ENCODE results near the gene MMP24. TPM values are rescaled to one million over a fixed set of nuclear protein-coding genes. Genes with fewer than 3 reads are reported as not detected.
"Not testable (repeated sequence)": the region's sequence is repeated elsewhere in the genome, so short reads cannot be mapped to it uniquely, and the experiment has no call there.

MMP24 gene
- total RNA-seq, 4 donors from 2014 or later: 0.51 to 2.6 (median 2.0) TPM

GRCh38 chr20:35187584-35188190 lies 38.8 kb upstream of the MMP24 start:
- DNase-seq: no peak
- H3K27me3 ChIP-seq: no peaks in the 10 kb centered on the region
- intact Hi-C loops (cut with DNase I; ENCODE audit: low total_unique reads): no loop called here
- H3K36me3 ChIP-seq: no peaks in the 10 kb centered on the region
- H3K9me3 ChIP-seq: no peaks in the 10 kb centered on the region
- TF ChIP-seq POLR2A (IDR thresholded peaks at IDR 0.05): no peak
- TF ChIP-seq, protein P1, sequence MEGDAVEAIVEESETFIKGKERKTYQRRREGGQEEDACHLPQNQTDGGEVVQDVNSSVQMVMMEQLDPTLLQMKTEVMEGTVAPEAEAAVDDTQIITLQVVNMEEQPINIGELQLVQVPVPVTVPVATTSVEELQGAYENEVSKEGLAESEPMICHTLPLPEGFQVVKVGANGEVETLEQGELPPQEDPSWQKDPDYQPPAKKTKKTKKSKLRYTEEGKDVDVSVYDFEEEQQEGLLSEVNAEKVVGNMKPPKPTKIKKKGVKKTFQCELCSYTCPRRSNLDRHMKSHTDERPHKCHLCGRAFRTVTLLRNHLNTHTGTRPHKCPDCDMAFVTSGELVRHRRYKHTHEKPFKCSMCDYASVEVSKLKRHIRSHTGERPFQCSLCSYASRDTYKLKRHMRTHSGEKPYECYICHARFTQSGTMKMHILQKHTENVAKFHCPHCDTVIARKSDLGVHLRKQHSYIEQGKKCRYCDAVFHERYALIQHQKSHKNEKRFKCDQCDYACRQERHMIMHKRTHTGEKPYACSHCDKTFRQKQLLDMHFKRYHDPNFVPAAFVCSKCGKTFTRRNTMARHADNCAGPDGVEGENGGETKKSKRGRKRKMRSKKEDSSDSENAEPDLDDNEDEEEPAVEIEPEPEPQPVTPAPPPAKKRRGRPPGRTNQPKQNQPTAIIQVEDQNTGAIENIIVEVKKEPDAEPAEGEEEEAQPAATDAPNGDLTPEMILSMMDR (IDR thresholded peaks at IDR 0.05): no peak
- no peak overlapping the region for H3K27ac ChIP-seq
- H3K4me3 ChIP-seq: no peak overlapping the region
- H3K4me1 ChIP-seq: no peaks in the 10 kb centered on the region

DNA sequence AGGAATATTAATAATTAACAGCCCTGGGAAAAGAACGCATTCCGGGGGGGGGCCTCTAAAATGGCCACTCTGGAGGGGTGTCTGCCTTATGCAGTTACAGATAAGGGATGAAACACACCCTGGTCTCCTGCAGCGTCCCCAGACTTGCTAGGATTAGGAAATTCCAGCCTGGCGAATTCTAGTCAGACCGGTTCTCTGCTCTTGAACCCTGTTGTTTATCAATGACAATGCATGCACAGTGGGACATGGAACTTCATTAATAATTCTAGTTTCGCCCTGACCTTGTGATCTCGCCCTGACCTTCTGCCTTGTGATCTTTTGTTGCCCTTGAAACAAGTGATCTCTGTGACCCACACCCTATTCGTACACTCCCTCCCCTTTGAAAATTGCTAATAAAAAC lies 37.3 kb upstream of the MMP24 start:
- H3K27ac ChIP-seq; intact Hi-C loops (cut with DNase I; ENCODE audit: low total_unique reads); DNase-seq; H3K36me3 ChIP-seq; H3K9me3 ChIP-seq; H3K4me3 ChIP-seq; H3K4me1 ChIP-seq; H3K27me3 ChIP-seq: not testable (repeated sequence)

- no peaks in the 10 kb centered on the region for H3K27me3 ChIP-seq
- no peak overlapping the region for H3K27ac ChIP-seq
- no peak overlapping the region for H3K4me3 ChIP-seq
- no peaks in the 10 kb centered on the region for H3K9me3 ChIP-seq
- no peaks in the 10 kb centered on the region for H3K4me1 ChIP-seq
- no peaks in the 10 kb centered on the region for H3K36me3 ChIP-seq
- intact Hi-C loops (cut with DNase I; ENCODE audit: low total_unique reads): no loop called here
- no peak for DNase-seq
- TF ChIP-seq, protein P1 (IDR thresholded peaks at IDR 0.05): no peak
- TF ChIP-seq POLR2A (IDR thresholded peaks at IDR 0.05): no peak
These were observed 35.9 kb upstream of the MMP24 start for GRCh38 chr20:35190556-35190955.

DNA sequence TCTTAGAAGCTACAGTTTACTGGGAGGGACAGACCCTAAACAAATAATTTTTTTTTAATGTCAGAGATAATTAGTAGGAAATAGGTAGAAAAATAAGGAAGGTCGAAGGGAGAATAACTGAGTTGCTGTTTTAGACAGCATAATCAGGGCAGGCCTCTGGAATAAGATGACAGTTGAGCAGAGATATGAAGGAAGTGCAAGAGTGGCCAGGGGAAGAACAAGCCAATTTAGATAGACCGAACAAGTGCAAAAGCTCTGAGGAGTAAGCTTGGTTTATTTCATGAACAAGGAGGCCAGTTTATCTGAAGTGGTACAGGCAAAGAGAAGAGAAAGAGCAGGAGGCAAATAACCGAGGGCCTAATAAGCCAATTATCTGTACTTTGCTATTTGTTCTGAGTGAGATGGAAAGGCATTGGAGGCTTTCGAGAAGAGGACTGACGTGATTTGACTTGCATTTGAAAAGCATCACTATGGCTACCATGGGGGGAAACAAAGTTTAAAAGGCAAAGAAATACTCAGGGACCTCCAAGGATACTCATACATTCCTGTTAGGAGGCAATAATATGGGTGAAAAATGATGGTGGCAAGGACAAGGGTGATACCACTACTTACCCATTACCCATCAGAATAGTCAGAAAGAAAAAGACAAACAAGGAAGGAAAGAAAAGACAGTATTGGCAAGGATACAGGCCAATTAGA lies 34.9 kb upstream of the MMP24 start:
- Histone ChIP-seq H3K36me3 (no peaks in the 10 kb centered on the region), H3K27ac (no peak overlapping the region), H3K9me3 (no peaks in the 10 kb centered on the region), H3K4me3 (no peak overlapping the region), H3K4me1 (no peaks in the 10 kb centered on the region), H3K27me3 (no peaks in the 10 kb centered on the region)
- TF ChIP-seq, protein P1 (IDR thresholded peaks at IDR 0.05): no peak
- no peak for TF ChIP-seq POLR2A (IDR thresholded peaks at IDR 0.05)
- no peak for DNase-seq
- intact Hi-C loops (cut with DNase I; ENCODE audit: low total_unique reads): no loop called here

GRCh38 chr20:35192118-35192872 lies 34.2 kb upstream of the MMP24 start:
- Histone ChIP-seq H3K27ac (no peak overlapping the region), H3K36me3 (no peaks in the 10 kb centered on the region), H3K4me1 (no peaks in the 10 kb centered on the region), H3K9me3 (no peaks in the 10 kb centered on the region), H3K4me3 (no peak overlapping the region), H3K27me3 (no peaks in the 10 kb centered on the region)
- TF ChIP-seq, protein P1 (IDR thresholded peaks at IDR 0.05): no peak
- no peak for TF ChIP-seq POLR2A (IDR thresholded peaks at IDR 0.05)
- no peak for DNase-seq
- intact Hi-C loops (cut with DNase I; ENCODE audit: low total_unique reads): no loop called here

DNA sequence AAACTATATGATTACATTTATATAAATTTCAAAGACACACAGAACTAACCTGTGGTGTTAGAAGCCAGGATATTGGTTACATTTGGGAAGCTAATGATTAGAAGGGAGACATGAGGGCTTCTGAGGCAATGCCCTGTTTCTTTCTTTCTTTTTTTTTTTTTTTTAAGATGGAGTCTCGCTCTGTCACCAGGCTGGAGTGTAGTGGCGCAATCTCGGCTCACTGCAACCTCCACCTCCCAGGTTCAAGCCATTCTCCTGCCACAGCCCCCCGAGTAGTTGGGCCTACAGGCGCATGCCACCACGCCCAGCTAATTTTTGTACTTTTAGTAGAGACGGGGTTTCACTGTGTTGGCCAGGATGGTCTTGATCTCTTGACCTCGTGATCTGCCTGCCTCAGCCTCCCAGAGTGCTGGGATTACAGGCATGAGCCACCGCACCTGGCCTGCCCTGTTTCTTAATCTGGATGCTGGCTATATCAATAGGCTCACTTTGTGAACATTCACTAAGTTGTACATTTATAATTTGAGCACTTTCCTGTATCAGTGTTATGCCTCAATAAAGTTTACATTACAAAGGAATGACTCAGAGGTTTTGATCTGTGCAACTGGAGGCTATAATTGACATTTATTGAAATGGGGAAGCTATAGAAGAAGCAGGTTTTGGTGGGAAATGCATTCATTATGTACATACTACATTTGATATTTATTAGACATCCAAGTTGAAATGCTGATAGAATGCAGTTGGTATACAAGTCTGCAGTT lies 33.3 kb upstream of the MMP24 start:
- H3K9me3 ChIP-seq; intact Hi-C loops (cut with DNase I; ENCODE audit: low total_unique reads); H3K4me3 ChIP-seq; H3K27ac ChIP-seq; DNase-seq; H3K4me1 ChIP-seq; H3K27me3 ChIP-seq; H3K36me3 ChIP-seq: not testable (repeated sequence)

Measured in uterus (tissue), 4 donors.